Panc1 (cell line): Measurements from ENCODE around the gene CADPS2. TPM values are rescaled to one million over a fixed set of nuclear protein-coding genes. Genes with fewer than 3 reads are reported as not detected.

Experiments used
- ATAC-seq: fragments of 200-7000 bp; cut with Tn5 transposase; 2 replicates; pipeline ENCODE4 v1.9.1; 2020; ENCODE audit warnings: mild to moderate bottlenecking, moderate library complexity
- BruUV-seq: library from RNA; stranded (reverse); fragments of 400-500 nt; replicated peaks from 2 replicates; lab custom pipeline; 2021; lab: Mats Ljungman, UMichigan
- CTCF ChIA-PET: fragments of 300-600 bp; sonication (Branson Sonifier 250); formaldehyde crosslinking; loops from one replicate; lab custom pipeline; 2022; ENCODE audit warnings: antibody characterized with exemption; lab: Charles Lee
- POLR2A ChIA-PET: fragments of 300-600 bp; sonication (Branson Sonifier 250); formaldehyde crosslinking; loops from one replicate; lab custom pipeline; 2022; ENCODE audit warnings: antibody characterized with exemption; lab: Charles Lee
- DNase-seq: peaks from one replicate; pipeline ENCODE4 v3.0.0-alpha.2; 2010; ENCODE audit warnings: low read depth, low spot score
- H3K27ac ChIP-seq: 2 replicates; pipeline ENCODE4 v1.5.1; 2011; ENCODE audit warnings: mild to moderate bottlenecking, low read length, inconsistent platforms
- H3K27me3 ChIP-seq: fragments of 200-500 bp; sonication (Bioruptor generic); 2 replicates; pipeline ENCODE4 v1.6.0; 2014; ENCODE audit warnings: low read length, inconsistent platforms; ENCODE audit not compliant: control insufficient read depth, insufficient read depth
- H3K36me3 ChIP-seq: fragments of 200-500 bp; sonication (Bioruptor generic); 2 replicates; pipeline ENCODE4 v1.5.1; 2014; ENCODE audit warnings: inconsistent platforms, mild to moderate bottlenecking, low read length, moderate library complexity; ENCODE audit not compliant: control insufficient read depth, insufficient read depth
- H3K4me1 ChIP-seq: 2 replicates; pipeline ENCODE4 v1.5.1; 2011; ENCODE audit warnings: inconsistent platforms, mild to moderate bottlenecking, low read length, moderate library complexity; ENCODE audit not compliant: control insufficient read depth, insufficient read depth
- H3K4me3 ChIP-seq, 2 experiments: 2 replicates each; pipeline ENCODE4 v1.5.1; 2011 to 2012; ENCODE audit warnings: low read depth in 2 of 2, low read length in 2 of 2, mild to moderate bottlenecking in 2 of 2, inconsistent platforms in 1 of 2, moderate library complexity in 1 of 2
- H3K9me3 ChIP-seq: fragments of 200-500 bp; sonication (Bioruptor generic); 2 replicates; pipeline ENCODE4 v1.5.1; 2014; ENCODE audit warnings: low read depth, mild to moderate bottlenecking, inconsistent platforms, low read length, moderate library complexity; ENCODE audit not compliant: control insufficient read depth, insufficient read depth
- POLR2AphosphoS5 ChIP-seq: IDR thresholded peaks from 2 replicates; pipeline ENCODE4 v1.6.1; 2012; ENCODE audit warnings: mild to moderate bottlenecking, low read depth, low read length, moderate library complexity
- SIN3A ChIP-seq: IDR thresholded peaks from 2 replicates; pipeline ENCODE4 v1.6.1; 2012; ENCODE audit warnings: low read depth, mild to moderate bottlenecking, low read length, moderate library complexity, borderline replicate concordance; ENCODE audit not compliant: insufficient read depth
- TCF7L2 ChIP-seq: IDR thresholded peaks from 2 replicates; pipeline ENCODE4 v1.6.1; 2011; ENCODE audit warnings: mild to moderate bottlenecking, low read depth, low read length, inconsistent platforms
- in situ Hi-C: cut with HindIII; loops from 2 replicates; pipeline ENCODE4 v1.10.0; 2016; ENCODE audit warnings: low sequenced_read_pairs, low pct_unique_long_range_greater_than_20kb
- intact Hi-C: fragments of 100-400 bp; cut with micrococcal nuclease; formaldehyde crosslinking; loops from one replicate; pipeline ENCODE4 v1.10.0; 2022; ENCODE audit not compliant: unreplicated experiment
- total RNA-seq: library from RNA; stranded (reverse); gene quantifications from one replicate; pipeline ENCODE4 v1.2.1, GENCODE V29; 2021; ENCODE audit not compliant: unreplicated experiment
- TF ChIP-seq, protein P1 (sequence below): fragments of 450-650 bp; IDR thresholded peaks from 2 replicates; pipeline ENCODE4 v1.5.1; 2017; ENCODE audit warnings: mild to moderate bottlenecking
- TF ChIP-seq, protein P2 (sequence below), 2 experiments: IDR thresholded peaks; 2 replicates each; pipeline ENCODE4 v1.6.1; 2011 to 2012; ENCODE audit warnings: low read depth in 2 of 2, control low read depth in 1 of 2, low read length in 1 of 2, mild to moderate bottlenecking in 1 of 2, moderate library complexity in 1 of 2; ENCODE audit not compliant: insufficient read depth in 1 of 2

The CADPS2 gene
- total RNA-seq, 1 experiment from 2014 or later: 1.6 TPM

DNA sequence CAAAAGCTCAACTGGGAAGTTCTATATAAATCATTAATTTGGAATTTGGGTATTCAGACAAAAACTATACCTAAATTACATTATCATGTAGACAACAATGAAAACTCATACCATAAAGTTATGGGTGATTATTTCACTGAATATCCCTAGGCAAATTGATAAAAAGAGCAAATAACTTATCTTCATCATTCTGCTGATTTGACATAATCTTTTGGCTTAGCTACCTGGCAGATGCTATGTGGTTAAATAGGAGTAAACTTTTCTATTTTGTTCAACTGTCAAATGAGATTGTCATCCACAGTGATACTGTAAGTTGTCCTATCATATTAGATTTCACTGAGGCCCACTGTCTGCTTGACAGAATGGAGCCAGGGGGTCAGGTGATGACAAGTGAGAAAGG, 432.8 kb downstream of the CADPS2 start:
- Histone ChIP-seq H3K4me1 (no peaks in the 10 kb centered on the region), H3K9me3 (no peaks in the 10 kb centered on the region), H3K27me3 (no peaks in the 10 kb centered on the region), H3K36me3 (no peaks in the 10 kb centered on the region), H3K27ac (no peak overlapping the region), H3K4me3 (no peak overlapping the region)
- no TSS peak for BruUV-seq
- ChIA-PET CTCF (no interaction called here), POLR2A (no interaction called here)
- in situ Hi-C loops (no loop called here), intact Hi-C loops (no loop called here)
- TF ChIP-seq, protein P1, sequence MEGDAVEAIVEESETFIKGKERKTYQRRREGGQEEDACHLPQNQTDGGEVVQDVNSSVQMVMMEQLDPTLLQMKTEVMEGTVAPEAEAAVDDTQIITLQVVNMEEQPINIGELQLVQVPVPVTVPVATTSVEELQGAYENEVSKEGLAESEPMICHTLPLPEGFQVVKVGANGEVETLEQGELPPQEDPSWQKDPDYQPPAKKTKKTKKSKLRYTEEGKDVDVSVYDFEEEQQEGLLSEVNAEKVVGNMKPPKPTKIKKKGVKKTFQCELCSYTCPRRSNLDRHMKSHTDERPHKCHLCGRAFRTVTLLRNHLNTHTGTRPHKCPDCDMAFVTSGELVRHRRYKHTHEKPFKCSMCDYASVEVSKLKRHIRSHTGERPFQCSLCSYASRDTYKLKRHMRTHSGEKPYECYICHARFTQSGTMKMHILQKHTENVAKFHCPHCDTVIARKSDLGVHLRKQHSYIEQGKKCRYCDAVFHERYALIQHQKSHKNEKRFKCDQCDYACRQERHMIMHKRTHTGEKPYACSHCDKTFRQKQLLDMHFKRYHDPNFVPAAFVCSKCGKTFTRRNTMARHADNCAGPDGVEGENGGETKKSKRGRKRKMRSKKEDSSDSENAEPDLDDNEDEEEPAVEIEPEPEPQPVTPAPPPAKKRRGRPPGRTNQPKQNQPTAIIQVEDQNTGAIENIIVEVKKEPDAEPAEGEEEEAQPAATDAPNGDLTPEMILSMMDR: no peak
- no peak for TF ChIP-seq TCF7L2
- TF ChIP-seq, protein P2, sequence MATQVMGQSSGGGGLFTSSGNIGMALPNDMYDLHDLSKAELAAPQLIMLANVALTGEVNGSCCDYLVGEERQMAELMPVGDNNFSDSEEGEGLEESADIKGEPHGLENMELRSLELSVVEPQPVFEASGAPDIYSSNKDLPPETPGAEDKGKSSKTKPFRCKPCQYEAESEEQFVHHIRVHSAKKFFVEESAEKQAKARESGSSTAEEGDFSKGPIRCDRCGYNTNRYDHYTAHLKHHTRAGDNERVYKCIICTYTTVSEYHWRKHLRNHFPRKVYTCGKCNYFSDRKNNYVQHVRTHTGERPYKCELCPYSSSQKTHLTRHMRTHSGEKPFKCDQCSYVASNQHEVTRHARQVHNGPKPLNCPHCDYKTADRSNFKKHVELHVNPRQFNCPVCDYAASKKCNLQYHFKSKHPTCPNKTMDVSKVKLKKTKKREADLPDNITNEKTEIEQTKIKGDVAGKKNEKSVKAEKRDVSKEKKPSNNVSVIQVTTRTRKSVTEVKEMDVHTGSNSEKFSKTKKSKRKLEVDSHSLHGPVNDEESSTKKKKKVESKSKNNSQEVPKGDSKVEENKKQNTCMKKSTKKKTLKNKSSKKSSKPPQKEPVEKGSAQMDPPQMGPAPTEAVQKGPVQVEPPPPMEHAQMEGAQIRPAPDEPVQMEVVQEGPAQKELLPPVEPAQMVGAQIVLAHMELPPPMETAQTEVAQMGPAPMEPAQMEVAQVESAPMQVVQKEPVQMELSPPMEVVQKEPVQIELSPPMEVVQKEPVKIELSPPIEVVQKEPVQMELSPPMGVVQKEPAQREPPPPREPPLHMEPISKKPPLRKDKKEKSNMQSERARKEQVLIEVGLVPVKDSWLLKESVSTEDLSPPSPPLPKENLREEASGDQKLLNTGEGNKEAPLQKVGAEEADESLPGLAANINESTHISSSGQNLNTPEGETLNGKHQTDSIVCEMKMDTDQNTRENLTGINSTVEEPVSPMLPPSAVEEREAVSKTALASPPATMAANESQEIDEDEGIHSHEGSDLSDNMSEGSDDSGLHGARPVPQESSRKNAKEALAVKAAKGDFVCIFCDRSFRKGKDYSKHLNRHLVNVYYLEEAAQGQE (IDR thresholded peaks at IDR 0.05; ENCODE audit: insufficient read depth in 1 of 2, low read depth in 2 of 2, low read length in 1 of 2): no peak
- no peak for TF ChIP-seq POLR2AphosphoS5
- no peak for TF ChIP-seq SIN3A
- ATAC-seq (no peak), DNase-seq (no peak)

DNA sequence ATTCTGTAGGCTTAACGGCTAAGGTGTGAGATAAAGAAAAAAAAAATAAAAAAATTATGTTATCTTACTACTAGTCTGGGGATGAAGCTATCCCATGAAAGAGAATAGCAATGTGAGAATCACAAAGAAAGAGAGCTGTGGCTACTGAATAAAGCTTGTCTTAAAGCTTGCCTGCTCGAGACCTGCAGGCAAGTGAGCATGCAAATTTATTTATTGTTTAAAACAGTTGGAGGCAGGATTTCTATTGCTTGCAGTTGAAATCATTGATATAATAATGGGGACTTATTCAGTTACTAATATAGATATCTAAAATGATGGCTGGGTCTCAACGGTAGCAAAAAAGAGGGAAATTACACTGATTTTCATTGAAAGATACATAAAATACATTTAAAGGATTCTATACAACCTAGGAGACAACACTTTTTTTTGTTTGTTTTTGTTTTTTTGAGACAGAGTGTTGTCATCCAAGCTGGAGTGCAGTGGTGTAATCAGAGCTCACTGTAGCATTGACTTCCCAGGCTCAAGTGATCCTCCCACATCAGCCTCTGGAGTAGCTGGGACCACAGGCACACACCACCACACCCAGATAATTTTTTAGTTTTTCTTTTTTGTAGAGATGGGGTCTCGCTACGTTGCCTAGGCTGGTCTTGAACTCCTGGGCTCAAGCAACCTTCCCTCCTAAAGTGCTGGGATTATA, 437.2 kb downstream of the CADPS2 start:
- H3K4me3 ChIP-seq: no peak overlapping the region
- CTCF ChIA-PET: no interaction called here
- ATAC-seq: no peak
- in situ Hi-C loops (no loop called here), intact Hi-C loops (no loop called here)
- no peaks in the 10 kb centered on the region for H3K27me3 ChIP-seq
- TF ChIP-seq POLR2AphosphoS5: no peak
- no peaks in the 10 kb centered on the region for H3K4me1 ChIP-seq
- DNase-seq: no peak
- POLR2A ChIA-PET: no interaction called here
- no TSS peak for BruUV-seq
- H3K27ac ChIP-seq: no peak overlapping the region
- no peaks in the 10 kb centered on the region for H3K36me3 ChIP-seq
- no peaks in the 10 kb centered on the region for H3K9me3 ChIP-seq

DNA sequence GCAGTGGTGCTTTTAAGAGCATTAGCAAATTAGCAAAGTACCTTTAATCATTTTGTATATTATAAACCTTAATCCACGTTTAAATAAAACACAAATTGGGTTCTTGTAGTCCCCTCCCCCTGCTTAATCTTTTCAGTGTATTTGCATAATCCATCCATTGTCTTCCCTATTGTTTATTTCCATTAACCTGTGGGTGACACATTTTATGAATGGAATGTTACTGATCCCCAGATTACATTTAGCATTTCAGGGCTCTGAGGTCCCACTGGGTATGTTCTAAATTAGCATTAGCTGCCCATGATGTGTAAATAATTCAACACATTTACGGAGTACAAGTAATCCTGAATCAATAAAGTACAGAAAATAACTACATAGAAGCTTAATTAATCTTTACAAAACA, 443.3 kb downstream of the CADPS2 start:
- intact Hi-C loops (no loop called here), in situ Hi-C loops (no loop called here)
- no peaks in the 10 kb centered on the region for H3K4me1 ChIP-seq
- ATAC-seq (no peak), DNase-seq (no peak)
- no peak overlapping the region for H3K27ac ChIP-seq
- TF ChIP-seq, protein P2 (IDR thresholded peaks at IDR 0.05; ENCODE audit: insufficient read depth in 1 of 2, low read depth in 2 of 2, low read length in 1 of 2): no peak
- no peak for TF ChIP-seq POLR2AphosphoS5
- TF ChIP-seq SIN3A: no peak
- no peak for TF ChIP-seq TCF7L2
- TF ChIP-seq, protein P1: no peak
- no peak overlapping the region for H3K4me3 ChIP-seq
- ChIA-PET CTCF (no interaction called here), POLR2A (no interaction called here)
- no peaks in the 10 kb centered on the region for H3K27me3 ChIP-seq
- no peaks in the 10 kb centered on the region for H3K36me3 ChIP-seq
- no TSS peak for BruUV-seq
- no peaks in the 10 kb centered on the region for H3K9me3 ChIP-seq
